DOHH2 (cell line): Measurements from ENCODE around the gene LRRFIP2.

Source experiments
- H3F3A ChIP-seq: fragments of 200-600 bp; sonication (generic), shearing (Covaris generic); 2 replicates; pipeline ENCODE4 v1.6.0; 2016; ENCODE audit warnings: antibody characterized with exemption, mild to moderate bottlenecking; ENCODE audit not compliant: control insufficient read depth, insufficient read depth
- H3K27ac ChIP-seq: fragments of 200-600 bp; sonication (generic); 2 replicates; pipeline ENCODE4 v1.5.1; 2014; ENCODE audit warnings: low read depth, mild to moderate bottlenecking, low read length, moderate library complexity
- H3K27me3 ChIP-seq: fragments of 200-600 bp; sonication (generic); 2 replicates; pipeline ENCODE4 v1.6.1; 2014; ENCODE audit warnings: mild to moderate bottlenecking, low read length, mixed read lengths; ENCODE audit not compliant: control insufficient read depth
- H3K36me3 ChIP-seq: fragments of 200-600 bp; sonication (generic); 2 replicates; pipeline ENCODE4 v1.6.1; 2014; ENCODE audit warnings: mild to moderate bottlenecking, low read length, moderate library complexity, mixed read lengths; ENCODE audit not compliant: control insufficient read depth
- H3K4me1 ChIP-seq: fragments of 200-600 bp; sonication (generic); 2 replicates; pipeline ENCODE4 v1.6.1; 2014; ENCODE audit warnings: mild to moderate bottlenecking, low read length, mixed read lengths; ENCODE audit not compliant: control insufficient read depth
- H3K4me2 ChIP-seq: fragments of 200-600 bp; sonication (generic); 2 replicates; pipeline ENCODE4 v1.6.0; 2014; ENCODE audit warnings: mild to moderate bottlenecking, low read length, moderate library complexity
- H3K4me3 ChIP-seq: fragments of 200-600 bp; sonication (generic); 2 replicates; pipeline ENCODE4 v1.5.1; 2014; ENCODE audit warnings: mild to moderate bottlenecking, low read length, mixed read lengths
- H3K79me2 ChIP-seq: fragments of 200-600 bp; sonication (generic); 2 replicates; pipeline ENCODE4 v1.6.1; 2014; ENCODE audit warnings: mild to moderate bottlenecking, low read length, mixed read lengths; ENCODE audit not compliant: control insufficient read depth
- H3K9me2 ChIP-seq: fragments of 200-600 bp; sonication (generic); replicated peaks from 2 replicates; pipeline ENCODE4 v1.6.1; 2014; ENCODE audit warnings: mild to moderate bottlenecking, low read length, mixed read lengths; ENCODE audit not compliant: control insufficient read depth
- H3K9me3 ChIP-seq: fragments of 200-600 bp; sonication (generic); 2 replicates; pipeline ENCODE4 v1.6.1; 2014; ENCODE audit warnings: antibody characterized with exemption, low read length, mixed read lengths; ENCODE audit not compliant: control insufficient read depth, insufficient read depth
- H4K20me1 ChIP-seq: fragments of 200-600 bp; sonication (generic); 2 replicates; pipeline ENCODE4 v1.6.0; 2014; ENCODE audit warnings: low read depth, mild to moderate bottlenecking, antibody characterized with exemption, low read length, moderate library complexity; ENCODE audit not compliant: control insufficient read depth, insufficient read depth
- CTCF ChIP-seq: fragments of 200-600 bp; sonication (generic); IDR thresholded peaks from one replicate; pipeline ENCODE4 v1.5.1; 2014; ENCODE audit warnings: antibody characterized with exemption, mild to moderate bottlenecking, low read depth, low read length; ENCODE audit not compliant: poor library complexity, severe bottlenecking
- EZH2phosphoT487 ChIP-seq: fragments of 200-600 bp; sonication (generic); IDR thresholded peaks from 2 replicates; pipeline ENCODE4 v1.6.1; 2017; ENCODE audit warnings: borderline replicate concordance, mild to moderate bottlenecking, antibody characterized with exemption, low read length, moderate library complexity, mixed read lengths

The LRRFIP2 gene

GRCh38 chr3:37137516-37137915 is 36.9 kb downstream of the LRRFIP2 start:
- Histone ChIP-seq H3K9me2 (no peaks in the 10 kb centered on the region), H3K79me2 (no peaks in the 10 kb centered on the region), H3K27me3 (no peaks in the 10 kb centered on the region), H3K36me3 (peaks cover 2% of the 10 kb centered on the region; the same call in 1 of the 2 replicates), H3K9me3 (no peaks in the 10 kb centered on the region), H3K27ac (no peak overlapping the region), H3F3A (no peaks in the 10 kb centered on the region), H3K4me2 (no peak overlapping the region), H3K4me1 (no peaks in the 10 kb centered on the region), H3K4me3 (no peak overlapping the region), H4K20me1 (no peaks in the 10 kb centered on the region)
- no peak for TF ChIP-seq CTCF
- TF ChIP-seq EZH2phosphoT487: no peak

GRCh38 chr3:37136067-37136466 is 38.3 kb downstream of the LRRFIP2 start:
- H3K36me3 ChIP-seq: no peaks in the 10 kb centered on the region
- no peak overlapping the region for H3K4me3 ChIP-seq
- H3K4me2 ChIP-seq: no peak overlapping the region
- H4K20me1 ChIP-seq: no peaks in the 10 kb centered on the region
- no peak overlapping the region for H3K27ac ChIP-seq
- H3K27me3 ChIP-seq: no peaks in the 10 kb centered on the region
- TF ChIP-seq EZH2phosphoT487 (no peak), CTCF (no peak)
- no peaks in the 10 kb centered on the region for H3K9me3 ChIP-seq
- no peaks in the 10 kb centered on the region for H3F3A ChIP-seq
- H3K9me2 ChIP-seq: no peaks in the 10 kb centered on the region
- H3K4me1 ChIP-seq: no peaks in the 10 kb centered on the region
- no peaks in the 10 kb centered on the region for H3K79me2 ChIP-seq

- no peak overlapping the region for H3K4me3 ChIP-seq
- no peaks in the 10 kb centered on the region for H3K9me2 ChIP-seq
- no peaks in the 10 kb centered on the region for H3K4me1 ChIP-seq
- H3K27ac ChIP-seq: no peak overlapping the region
- H3K27me3 ChIP-seq: no peaks in the 10 kb centered on the region
- H3F3A ChIP-seq: no peaks in the 10 kb centered on the region
- no peaks in the 10 kb centered on the region for H3K79me2 ChIP-seq
- H3K36me3 ChIP-seq: no peaks in the 10 kb centered on the region
- no peaks in the 10 kb centered on the region for H4K20me1 ChIP-seq
- H3K4me2 ChIP-seq: no peak overlapping the region
- TF ChIP-seq CTCF: no peak
- no peak for TF ChIP-seq EZH2phosphoT487
- no peaks in the 10 kb centered on the region for H3K9me3 ChIP-seq
These were observed 38.8 kb downstream of the LRRFIP2 start for GRCh38 chr3:37135561-37135960.

GRCh38 chr3:37132334-37132733 is 42.0 kb downstream of the LRRFIP2 start:
- Histone ChIP-seq H4K20me1 (no peaks in the 10 kb centered on the region), H3K9me3 (no peaks in the 10 kb centered on the region), H3K79me2 (no peaks in the 10 kb centered on the region), H3K9me2 (no peaks in the 10 kb centered on the region), H3K4me3 (no peak overlapping the region), H3K36me3 (no peaks in the 10 kb centered on the region), H3F3A (no peaks in the 10 kb centered on the region), H3K27me3 (no peaks in the 10 kb centered on the region), H3K4me2 (no peak overlapping the region), H3K4me1 (no peaks in the 10 kb centered on the region), H3K27ac (no peak overlapping the region)
- TF ChIP-seq EZH2phosphoT487 (no peak), CTCF (no peak)
